Activated CD4-positive, alpha-beta memory T cell treated with anti-CD3 and anti-CD28 coated beads for 36 hours (primary cell): ENCODE results near the gene GRID1. TPM values are rescaled to one million over a fixed set of nuclear protein-coding genes. Genes with fewer than 3 reads are reported as not detected.
"Not testable (repeated sequence)": the region's sequence is repeated elsewhere in the genome, so short reads cannot be mapped to it uniquely, and the experiment has no call there.

ENCODE experiments used
- CTCF ChIA-PET: fragments of 350-600 bp; sonication (Branson Sonifier 250); formaldehyde crosslinking; loops from one replicate; lab custom pipeline; 2021; ENCODE audit warnings: antibody characterized with exemption, inconsistent platforms; lab: Charles Lee
- POLR2A ChIA-PET: fragments of 350-600 bp; sonication (Branson Sonifier 250); formaldehyde crosslinking; loops from one replicate; lab custom pipeline; 2021; ENCODE audit warnings: antibody characterized with exemption; lab: Charles Lee
- DNase-seq: peaks from one replicate; pipeline ENCODE4 v3.0.0-alpha.2; 2020
- H3K27ac Mint-ChIP-seq: one replicate; pipeline ENCODE4 v1.8.0; 2021; ENCODE audit warnings: mixed read lengths
- H3K27me3 Mint-ChIP-seq: one replicate; pipeline ENCODE4 v1.8.0; 2021; ENCODE audit warnings: mixed read lengths
- H3K36me3 Mint-ChIP-seq: one replicate; pipeline ENCODE4 v1.8.0; 2021; ENCODE audit warnings: mixed read lengths
- H3K4me1 Mint-ChIP-seq: one replicate; pipeline ENCODE4 v1.8.0; 2021; ENCODE audit warnings: low read depth, mixed read lengths
- H3K4me3 Mint-ChIP-seq: one replicate; pipeline ENCODE4 v1.8.0; 2021; ENCODE audit warnings: mild to moderate bottlenecking, mixed read lengths
- H3K9me3 Mint-ChIP-seq: one replicate; pipeline ENCODE4 v1.8.0; 2021; ENCODE audit warnings: mixed read lengths
- intact Hi-C: fragments of 100-400 bp; cut with micrococcal nuclease; formaldehyde crosslinking; loops from one replicate; pipeline ENCODE4 v1.15.1; 2023
- total RNA-seq, 2 experiments: library from RNA; stranded (reverse); gene quantifications; one replicate each; pipeline ENCODE4 v1.2.3, GENCODE V29; 2021

The GRID1 gene
- total RNA-seq, 2 experiments from 2014 or later = not detected

- intact Hi-C loops = loop anchor here (5.0 kb wide), 1 partner anchor 275 kb away; no protein-coding TSS in a partner anchor
- Mint-ChIP-seq H3K4me3 (no peak overlapping the region), H3K36me3 (no peaks in the 10 kb centered on the region), H3K4me1 (no peaks in the 10 kb centered on the region), H3K9me3 (no peaks in the 10 kb centered on the region), H3K27me3 (no peaks in the 10 kb centered on the region), H3K27ac (no peak overlapping the region)
- DNase-seq = no peak
- ChIA-PET CTCF (no interaction called here), POLR2A (no interaction called here)
Measured at GRCh38 chr10:86102031-86102430, 264.6 kb downstream of the GRID1 start.

GRCh38 chr10:86100581-86101061 is 266.0 kb downstream of the GRID1 start:
- H3K27ac Mint-ChIP-seq = no peak overlapping the region
- H3K36me3 Mint-ChIP-seq = no peaks in the 10 kb centered on the region
- CTCF ChIA-PET = interaction anchor here (0.6 to 1.2 kb wide), 3 partner anchors 38 to 632 kb away, joined by 3 to 4 read pairs (median 3); no protein-coding TSS in a partner anchor
- no peak overlapping the region for H3K4me3 Mint-ChIP-seq
- H3K27me3 Mint-ChIP-seq = no peaks in the 10 kb centered on the region
- no peaks in the 10 kb centered on the region for H3K4me1 Mint-ChIP-seq
- DNase-seq = no peak
- intact Hi-C loops = loop anchor here (5.0 kb wide), 1 partner anchor 277 kb away; no protein-coding TSS in a partner anchor
- no peaks in the 10 kb centered on the region for H3K9me3 Mint-ChIP-seq
- POLR2A ChIA-PET = no interaction called here

GRCh38 chr10:86099542-86100334 is 266.9 kb downstream of the GRID1 start:
- CTCF ChIA-PET = interaction anchor here (0.6 to 1.2 kb wide), 2 partner anchors 71 to 631 kb away, joined by 3 read pairs; no protein-coding TSS in a partner anchor
- H3K4me3 Mint-ChIP-seq = no peak overlapping the region

GRCh38 chr10:86098187-86098881 is 268.3 kb downstream of the GRID1 start:
- no peaks in the 10 kb centered on the region for H3K27me3 Mint-ChIP-seq
- H3K36me3 Mint-ChIP-seq = no peaks in the 10 kb centered on the region
- ChIA-PET POLR2A (no interaction called here), CTCF (no interaction called here)
- H3K9me3 Mint-ChIP-seq = no peaks in the 10 kb centered on the region
- no peak overlapping the region for H3K4me3 Mint-ChIP-seq
- intact Hi-C loops = no loop called here
- H3K4me1 Mint-ChIP-seq = no peaks in the 10 kb centered on the region
- no peak for DNase-seq
- H3K27ac Mint-ChIP-seq = no peak overlapping the region

More at GRCh38 chr10:86099542-86100334, 266.9 kb downstream of the GRID1 start:
- no peaks in the 10 kb centered on the region for H3K4me1 Mint-ChIP-seq
- no peaks in the 10 kb centered on the region for H3K9me3 Mint-ChIP-seq
- no peak for DNase-seq
- intact Hi-C loops = loop anchor here (5.0 kb wide), 1 partner anchor 278 kb away; no protein-coding TSS in a partner anchor
- H3K27ac Mint-ChIP-seq = no peak overlapping the region
- POLR2A ChIA-PET = no interaction called here
- no peaks in the 10 kb centered on the region for H3K36me3 Mint-ChIP-seq
- no peaks in the 10 kb centered on the region for H3K27me3 Mint-ChIP-seq

- intact Hi-C loops, CTCF ChIA-PET, H3K36me3 Mint-ChIP-seq, H3K4me1 Mint-ChIP-seq, H3K9me3 Mint-ChIP-seq, H3K27me3 Mint-ChIP-seq, POLR2A ChIA-PET, H3K27ac Mint-ChIP-seq, DNase-seq, H3K4me3 Mint-ChIP-seq: not testable (repeated sequence)
Measured at GRCh38 chr10:86095061-86095460, 271.5 kb downstream of the GRID1 start.

GRCh38 chr10:86092311-86092710 is 274.3 kb downstream of the GRID1 start:
- H3K36me3 Mint-ChIP-seq, CTCF ChIA-PET, DNase-seq, H3K27ac Mint-ChIP-seq, POLR2A ChIA-PET, H3K4me1 Mint-ChIP-seq, intact Hi-C loops, H3K9me3 Mint-ChIP-seq, H3K4me3 Mint-ChIP-seq: not testable (repeated sequence)
- peaks cover 21% of the 10 kb centered on the region for H3K27me3 Mint-ChIP-seq

- H3K4me1 Mint-ChIP-seq = no peaks in the 10 kb centered on the region
- H3K9me3 Mint-ChIP-seq = no peaks in the 10 kb centered on the region
- no peak overlapping the region for H3K27ac Mint-ChIP-seq
- no peak for DNase-seq
- ChIA-PET POLR2A (no interaction called here), CTCF (no interaction called here)
- peaks cover 25% of the 10 kb centered on the region for H3K27me3 Mint-ChIP-seq
- intact Hi-C loops = no loop called here
- no peak overlapping the region for H3K4me3 Mint-ChIP-seq
- no peaks in the 10 kb centered on the region for H3K36me3 Mint-ChIP-seq
Measured at GRCh38 chr10:86091216-86091615, 275.4 kb downstream of the GRID1 start.

GRCh38 chr10:86090807-86091206 is 275.8 kb downstream of the GRID1 start:
- DNase-seq = no peak
- ChIA-PET CTCF (no interaction called here), POLR2A (no interaction called here)
- no peak overlapping the region for H3K27ac Mint-ChIP-seq
- H3K4me3 Mint-ChIP-seq = no peak overlapping the region
- H3K9me3 Mint-ChIP-seq = no peaks in the 10 kb centered on the region
- H3K27me3 Mint-ChIP-seq = peaks cover 29% of the 10 kb centered on the region
- intact Hi-C loops = no loop called here
- no peaks in the 10 kb centered on the region for H3K4me1 Mint-ChIP-seq
- H3K36me3 Mint-ChIP-seq = no peaks in the 10 kb centered on the region

GRCh38 chr10:86087716-86088115 is 278.9 kb downstream of the GRID1 start:
- Mint-ChIP-seq H3K4me3 (no peak overlapping the region), H3K4me1 (no peaks in the 10 kb centered on the region), H3K9me3 (no peaks in the 10 kb centered on the region), H3K27me3 (peaks cover 32% of the 10 kb centered on the region), H3K36me3 (no peaks in the 10 kb centered on the region), H3K27ac (no peak overlapping the region)
- ChIA-PET CTCF (no interaction called here), POLR2A (no interaction called here)
- DNase-seq = no peak
- intact Hi-C loops = no loop called here

GRCh38 chr10:86086418-86086817 is 280.2 kb downstream of the GRID1 start:
- no peak overlapping the region for H3K4me3 Mint-ChIP-seq
- H3K4me1 Mint-ChIP-seq = no peaks in the 10 kb centered on the region
- ChIA-PET CTCF (no interaction called here), POLR2A (no interaction called here)
- H3K27ac Mint-ChIP-seq = no peak overlapping the region
- DNase-seq = no peak
- no peaks in the 10 kb centered on the region for H3K9me3 Mint-ChIP-seq
- H3K27me3 Mint-ChIP-seq = peaks cover 32% of the 10 kb centered on the region
- intact Hi-C loops = no loop called here
- H3K36me3 Mint-ChIP-seq = no peaks in the 10 kb centered on the region

GRCh38 chr10:86085686-86086085 is 280.9 kb downstream of the GRID1 start:
- Mint-ChIP-seq H3K27me3 (peaks cover 32% of the 10 kb centered on the region), H3K27ac (no peak overlapping the region), H3K4me3 (no peak overlapping the region), H3K36me3 (no peaks in the 10 kb centered on the region), H3K9me3 (no peaks in the 10 kb centered on the region), H3K4me1 (no peaks in the 10 kb centered on the region)
- ChIA-PET CTCF (no interaction called here), POLR2A (no interaction called here)
- DNase-seq = no peak
- intact Hi-C loops = no loop called here

GRCh38 chr10:86085136-86085535 is 281.5 kb downstream of the GRID1 start:
- no peak overlapping the region for H3K4me3 Mint-ChIP-seq
- no peaks in the 10 kb centered on the region for H3K9me3 Mint-ChIP-seq
- ChIA-PET POLR2A (no interaction called here), CTCF (no interaction called here)
- intact Hi-C loops = no loop called here
- no peaks in the 10 kb centered on the region for H3K36me3 Mint-ChIP-seq
- peaks cover 30% of the 10 kb centered on the region for H3K27me3 Mint-ChIP-seq
- no peak overlapping the region for H3K27ac Mint-ChIP-seq
- no peaks in the 10 kb centered on the region for H3K4me1 Mint-ChIP-seq
- DNase-seq = no peak
